Lung (tissue), 12 donors: ENCODE measurements around the gene ZNF827. TPM values are rescaled to one million over a fixed set of nuclear protein-coding genes. Genes with fewer than 3 reads are reported as not detected.
A peak's percentile ranks its signal among the peaks of the same experiment; 100 is the strongest.

Source experiments
- ATAC-seq: fragments of 200-7000 bp; cut with Tn5 transposase; one replicate; pipeline ENCODE4 v1.9.1; 2020; ENCODE audit warnings: moderate number of reproducible peaks; ENCODE audit not compliant: insufficient read depth, low FRiP score
- DNase-seq, 3 donors: peaks; one replicate each; pipeline ENCODE4 v3.0.0-alpha.2; 2013 to 2017
- H3K27ac ChIP-seq, 2 donors: one replicate each; pipeline ENCODE4 v1.5.1; 2013; ENCODE audit warnings: mild to moderate bottlenecking in 2 of 2, moderate library complexity in 2 of 2, control low read depth in 1 of 2, inconsistent platforms in 1 of 2, low read depth in 1 of 2, low read length in 1 of 2
- H3K27me3 ChIP-seq, 3 donors: one replicate each; pipeline ENCODE4 v1.5.1; 2013; ENCODE audit warnings: low read length in 2 of 3; ENCODE audit not compliant: control insufficient read depth in 3 of 3, insufficient read depth in 3 of 3
- H3K36me3 ChIP-seq, 4 donors: one replicate each; pipeline ENCODE4 v1.5.1; 2013; ENCODE audit warnings: low read length in 4 of 4, mild to moderate bottlenecking in 1 of 4, moderate library complexity in 1 of 4; ENCODE audit not compliant: control insufficient read depth in 4 of 4, insufficient read depth in 4 of 4
- H3K4me1 ChIP-seq, 5 donors: one replicate each; pipeline ENCODE4 v1.5.1; 2013; ENCODE audit warnings: low read length in 5 of 5, mild to moderate bottlenecking in 2 of 5, moderate library complexity in 1 of 5; ENCODE audit not compliant: control insufficient read depth in 5 of 5, insufficient read depth in 5 of 5
- H3K4me3 ChIP-seq: one replicate; pipeline ENCODE4 v1.5.1; 2013; ENCODE audit warnings: mild to moderate bottlenecking, control low read depth, moderate library complexity
- H3K9ac ChIP-seq, 2 donors: one replicate each; pipeline ENCODE4 v1.5.1; 2013; ENCODE audit warnings: low read length in 2 of 2, control low read depth in 1 of 2; ENCODE audit not compliant: insufficient read depth in 1 of 2
- H3K9me3 ChIP-seq, 4 donors: one replicate each; pipeline ENCODE4 v1.5.1; 2013; ENCODE audit warnings: low read length in 3 of 4, mild to moderate bottlenecking in 1 of 4, moderate library complexity in 1 of 4; ENCODE audit not compliant: control insufficient read depth in 4 of 4, insufficient read depth in 3 of 4
- CTCF ChIP-seq: IDR thresholded peaks from 2 replicates; pipeline ENCODE4 v1.5.1; 2012; ENCODE audit warnings: mild to moderate bottlenecking; ENCODE audit errors: control extremely low read depth, extremely low read depth
- WGBS, 2 donors: extraction: QIAGEN DNeasy Blood & Tissue Kit; methylation state at CpG; one replicate each; pipeline ENCODE4 v1.1.7; 2013; 5-methylcytosine and 5-hydroxymethylcytosine counted together
- polyA plus RNA-seq, 2 donors: library from polyadenylated mRNA; stranded (reverse); fragments of 200-250 nt; gene quantifications; one replicate each; pipeline ENCODE4 v1.2.1, GENCODE V29; 2013
- total RNA-seq, 2 donors: library from RNA; depleted of rRNA in 1 of 2; stranded (reverse); fragments of >200 nt in 1 of 2; gene quantifications; one replicate each; pipeline ENCODE4 v1.2.1, GENCODE V29; 2014 to 2021
- donor health status: control.
- donor health status: control.
- donor health status: Bipolar disorder and iron deficiency.
- donor health status: healthy.
- donor health status: DM: yes; HTN: yes; CAD: no.

ZNF827 gene
- total and polyA plus RNA-seq, 4 donors: 2.7 to 27.4 (median 8.2) TPM

- ATAC-seq: no peak
- H3K4me1 ChIP-seq: peaks cover 13 to 30% (median 22%) of the 10 kb centered on the region in 5 donors
- peak overlapping the region; percentile 47 for H3K4me3 ChIP-seq
- no peak overlapping the region for H3K9ac ChIP-seq
- H3K9me3 ChIP-seq: peaks cover 0 to under 1% (median 0%) of the 10 kb centered on the region in 4 donors
- peak in 1 of 3 donors; percentile 30 for DNase-seq
- peak overlapping the region; percentile 90 to 91 for H3K27ac ChIP-seq
- H3K36me3 ChIP-seq: no peaks in the 10 kb centered on the region
- WGBS, 2 donors: 38 to 57% methylated on average over 14 of the region's 14 CpGs
- no peaks in the 10 kb centered on the region for H3K27me3 ChIP-seq
- TF ChIP-seq CTCF: no peak
These were observed 206.4 kb downstream of the ZNF827 start for GRCh38 chr4:145732001-145732815.

GRCh38 chr4:145731028-145731427 lies 207.6 kb downstream of the ZNF827 start:
- H3K27me3 ChIP-seq: no peaks in the 10 kb centered on the region
- no peaks in the 10 kb centered on the region for H3K36me3 ChIP-seq
- ATAC-seq (no peak), DNase-seq (peak; percentile 44 to 66 (median 60))
- TF ChIP-seq CTCF: no peak
- peaks cover 12 to 24% (median 13%) of the 10 kb centered on the region in 5 donors for H3K4me1 ChIP-seq
- no peak overlapping the region for H3K4me3 ChIP-seq
- no peak overlapping the region for H3K9ac ChIP-seq
- H3K9me3 ChIP-seq: no peaks in the 10 kb centered on the region
- H3K27ac ChIP-seq: peak overlapping the region in 1 of 2 donors; percentile 33
- WGBS, 2 donors: 42 to 54% methylated on average over 1 of the region's 1 CpG

GRCh38 chr4:145730026-145730425 lies 208.6 kb downstream of the ZNF827 start:
- Histone ChIP-seq H3K4me1 (peaks cover 8 to 20% (median 11%) of the 10 kb centered on the region in 5 donors), H3K27me3 (no peaks in the 10 kb centered on the region), H3K9me3 (no peaks in the 10 kb centered on the region), H3K27ac (no peak overlapping the region), H3K4me3 (no peak overlapping the region), H3K36me3 (no peaks in the 10 kb centered on the region), H3K9ac (no peak overlapping the region)
- no peak for TF ChIP-seq CTCF
- 85 to 86% methylated on average over 5 of the region's 5 CpGs for WGBS, 2 donors
- ATAC-seq (no peak), DNase-seq (no peak)
